Measurements from ENCODE around the gene RNF130. TPM values are rescaled to one million over a fixed set of nuclear protein-coding genes. Genes with fewer than 3 reads are reported as not detected.

RNF130 gene
- total RNA-seq, 1 donor from 2014 or later: 36.6 TPM

DNA sequence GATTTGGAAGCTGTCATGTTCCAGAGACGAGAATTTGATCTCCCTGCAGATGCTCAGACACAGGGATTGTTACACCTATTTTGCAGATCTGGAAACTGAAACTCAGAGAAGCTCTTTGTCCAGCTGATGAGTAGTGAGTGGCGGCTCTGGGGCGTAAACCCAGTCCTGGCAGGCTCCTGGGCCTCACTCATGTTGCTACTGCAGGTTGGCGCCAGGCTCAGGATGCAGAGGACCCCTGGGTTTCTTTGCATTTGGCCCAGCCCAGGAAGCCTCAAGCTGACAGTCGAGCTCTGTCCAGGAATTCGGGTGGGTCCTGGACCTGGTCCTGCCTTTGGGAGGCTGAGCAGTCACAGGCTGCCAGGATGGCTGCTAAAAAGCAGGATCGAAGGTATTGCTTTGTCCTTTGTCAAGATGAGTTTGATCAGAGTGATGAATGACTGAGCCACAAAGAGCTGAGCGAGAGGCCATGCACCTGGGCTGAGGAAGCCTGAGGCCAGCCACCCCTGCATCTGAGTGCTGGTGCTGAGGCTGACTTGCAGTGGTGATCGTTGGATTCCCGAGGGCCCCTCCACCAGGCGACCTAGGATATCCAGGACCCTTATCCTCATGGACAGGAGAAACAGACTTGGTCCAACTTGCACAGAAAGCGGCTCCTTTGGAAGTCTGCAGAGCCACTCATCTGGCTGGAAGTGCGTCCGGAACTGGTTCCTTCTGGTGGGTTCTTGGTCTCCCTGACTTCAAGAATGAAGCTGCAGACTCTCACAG, 8.3 kb upstream of the RNF130 start:
- TF ChIP-seq, protein P1, sequence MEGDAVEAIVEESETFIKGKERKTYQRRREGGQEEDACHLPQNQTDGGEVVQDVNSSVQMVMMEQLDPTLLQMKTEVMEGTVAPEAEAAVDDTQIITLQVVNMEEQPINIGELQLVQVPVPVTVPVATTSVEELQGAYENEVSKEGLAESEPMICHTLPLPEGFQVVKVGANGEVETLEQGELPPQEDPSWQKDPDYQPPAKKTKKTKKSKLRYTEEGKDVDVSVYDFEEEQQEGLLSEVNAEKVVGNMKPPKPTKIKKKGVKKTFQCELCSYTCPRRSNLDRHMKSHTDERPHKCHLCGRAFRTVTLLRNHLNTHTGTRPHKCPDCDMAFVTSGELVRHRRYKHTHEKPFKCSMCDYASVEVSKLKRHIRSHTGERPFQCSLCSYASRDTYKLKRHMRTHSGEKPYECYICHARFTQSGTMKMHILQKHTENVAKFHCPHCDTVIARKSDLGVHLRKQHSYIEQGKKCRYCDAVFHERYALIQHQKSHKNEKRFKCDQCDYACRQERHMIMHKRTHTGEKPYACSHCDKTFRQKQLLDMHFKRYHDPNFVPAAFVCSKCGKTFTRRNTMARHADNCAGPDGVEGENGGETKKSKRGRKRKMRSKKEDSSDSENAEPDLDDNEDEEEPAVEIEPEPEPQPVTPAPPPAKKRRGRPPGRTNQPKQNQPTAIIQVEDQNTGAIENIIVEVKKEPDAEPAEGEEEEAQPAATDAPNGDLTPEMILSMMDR (conservative IDR thresholded peaks at IDR 0.05; ENCODE audit: low read depth, low read length): no peak
- H3K4me3 ChIP-seq (ENCODE audit: low read depth, low read length): no peak overlapping the region
- DNase-seq (ENCODE audit: low read depth): no peak

- no peak for DNase-seq (ENCODE audit: low read depth)
- TF ChIP-seq, protein P1 (conservative IDR thresholded peaks at IDR 0.05; ENCODE audit: low read depth, low read length): no peak
- H3K4me3 ChIP-seq (ENCODE audit: low read depth, low read length): no peak overlapping the region
Measured at GRCh38 chr5:180078348-180078747, 6.8 kb upstream of the RNF130 start.

DNA sequence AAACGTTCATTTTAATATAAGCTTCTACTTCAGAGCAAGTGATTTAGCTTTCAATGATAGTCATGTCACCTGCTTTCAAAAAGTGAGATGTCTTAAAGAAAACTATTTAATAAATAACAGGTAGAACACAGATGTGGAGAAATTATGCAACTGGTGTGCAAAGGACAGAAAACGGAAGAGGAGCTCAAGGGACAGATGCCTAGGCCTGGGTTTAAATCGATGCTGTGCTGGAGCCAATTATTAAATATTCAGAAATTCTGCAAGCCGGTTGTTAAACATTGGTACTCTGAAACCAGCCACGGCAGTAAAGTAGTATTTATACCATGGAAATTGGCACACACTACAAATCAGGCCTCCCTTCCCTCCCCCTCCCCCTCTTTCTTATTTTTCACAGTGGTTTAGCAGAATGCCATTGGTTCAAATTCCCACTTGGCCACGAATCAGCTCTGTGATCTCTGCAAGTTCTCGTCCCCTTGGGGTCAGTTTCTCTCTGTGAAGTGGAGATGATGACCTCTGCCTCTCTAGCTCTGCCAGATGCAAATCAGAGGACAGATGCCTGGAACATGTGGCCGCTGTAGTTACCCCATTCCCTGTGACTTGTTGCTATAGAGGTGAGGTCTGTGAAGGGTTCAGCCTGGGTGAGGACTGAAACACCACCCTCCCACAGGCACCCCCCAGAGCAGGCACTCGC, 6.2 kb upstream of the RNF130 start:
- no peak for DNase-seq (ENCODE audit: low read depth)
- H3K4me3 ChIP-seq (ENCODE audit: low read depth, low read length): no peak overlapping the region
- TF ChIP-seq, protein P1 (conservative IDR thresholded peaks at IDR 0.05; ENCODE audit: low read depth, low read length): no peak

DNA sequence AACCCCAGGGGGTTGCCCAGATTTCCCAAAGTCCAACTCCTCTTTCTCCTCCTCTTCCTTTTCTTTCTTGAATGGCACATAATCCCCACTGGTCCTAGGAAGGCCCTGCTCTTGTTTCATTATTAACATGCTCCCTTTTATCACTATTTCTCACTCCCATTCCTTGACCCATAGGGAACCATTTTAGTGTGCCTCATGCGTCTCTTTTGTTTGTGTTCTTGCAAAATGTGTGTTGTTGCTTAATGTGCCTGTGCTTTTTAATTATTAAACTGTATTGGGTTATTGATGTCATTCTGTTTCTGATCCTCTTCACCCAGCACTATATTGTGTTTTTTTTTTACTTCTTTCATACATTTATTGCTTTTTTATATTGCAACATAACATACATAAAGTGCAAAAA, 4.1 kb upstream of the RNF130 start:
- TF ChIP-seq, protein P1 (conservative IDR thresholded peaks at IDR 0.05; ENCODE audit: low read depth, low read length): no peak
- DNase-seq (ENCODE audit: low read depth): no peak

DNA sequence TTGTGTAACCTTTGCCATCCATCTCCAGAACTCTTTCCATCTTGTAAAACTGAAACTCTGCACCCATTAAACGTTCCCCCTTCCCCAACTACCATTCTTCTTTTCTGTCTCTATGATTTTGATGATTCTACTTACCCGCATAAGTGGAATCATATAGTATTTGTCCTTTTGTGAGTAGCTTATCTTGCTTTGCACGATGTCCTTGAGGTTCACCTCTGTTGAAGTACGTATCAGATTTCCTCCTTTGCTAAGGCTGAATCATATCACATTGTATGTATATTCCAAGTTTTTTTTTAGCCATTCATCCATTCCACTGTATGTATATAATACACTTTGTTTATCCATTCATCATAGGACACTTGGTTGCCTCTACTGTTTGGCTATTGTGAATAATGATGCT, 2.9 kb upstream of the RNF130 start:
- H3K4me3 ChIP-seq (ENCODE audit: low read depth, low read length): no peak overlapping the region
- no peak for DNase-seq (ENCODE audit: low read depth)
- TF ChIP-seq, protein P1 (conservative IDR thresholded peaks at IDR 0.05; ENCODE audit: low read depth, low read length): no peak

More for the DNA sequence above, 4.1 kb upstream of the RNF130 start:
- H3K4me3 ChIP-seq (ENCODE audit: low read depth, low read length): no peak overlapping the region

GRCh38 chr5:180072556-180072955, 997 bp upstream of the RNF130 start:
- no peak for DNase-seq (ENCODE audit: low read depth)
- TF ChIP-seq, protein P1 (conservative IDR thresholded peaks at IDR 0.05; ENCODE audit: low read depth, low read length): no peak
- H3K4me3 ChIP-seq (ENCODE audit: low read depth, low read length): no peak overlapping the region

DNA sequence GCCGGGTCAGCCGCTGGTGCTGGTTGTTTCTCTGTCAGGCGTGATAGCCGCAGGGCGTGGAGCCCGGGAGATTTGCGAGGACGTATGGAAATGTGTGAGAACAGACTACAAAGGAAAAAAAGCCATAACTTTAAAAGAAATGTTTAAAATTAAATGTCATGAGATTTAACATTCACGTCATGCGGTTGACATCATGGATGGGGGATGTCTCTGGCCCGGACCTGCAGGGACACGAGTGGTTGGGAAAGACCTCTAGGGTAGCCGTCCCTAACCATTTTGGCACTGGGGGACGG, 643 bp upstream of the RNF130 start:
- peak overlapping the region; percentile 73 for H3K4me3 ChIP-seq (ENCODE audit: low read depth, low read length)

More for the DNA sequence above, 643 bp upstream of the RNF130 start:
- TF ChIP-seq, protein P1 (conservative IDR thresholded peaks at IDR 0.05; ENCODE audit: low read depth, low read length): no peak
- DNase-seq (ENCODE audit: low read depth): no peak

All from epithelial cell of proximal tubule (primary cell).